Measurements from ENCODE around the gene RITA1. TPM values are rescaled to one million over a fixed set of nuclear protein-coding genes. Genes with fewer than 3 reads are reported as not detected.

RITA1 gene
- total RNA-seq, 4 donors from 2014 or later = 14.7 to 21.7 (median 16.9) TPM

- Histone ChIP-seq H3K27ac (no peak overlapping the region), H3K9me3 (no peaks in the 10 kb centered on the region), H3K4me1 (peaks cover 17% of the 10 kb centered on the region), H3K36me3 (no peaks in the 10 kb centered on the region), H3K4me3 (no peak overlapping the region), H3K27me3 (no peaks in the 10 kb centered on the region)
- TF ChIP-seq EP300 (IDR thresholded peaks at IDR 0.05) (no peak), CTCF (IDR thresholded peaks at IDR 0.05) (no peak)
- DNase-seq (ENCODE audit: low spot score in 2 of 2) = no peak
- 86% methylated on average over 8 of the region's 8 CpGs for WGBS
Measured at GRCh38 chr12:113143959-113144358, 41.6 kb upstream of the RITA1 start.

- Histone ChIP-seq H3K27ac (no peak overlapping the region), H3K36me3 (no peaks in the 10 kb centered on the region), H3K9me3 (no peaks in the 10 kb centered on the region), H3K4me3 (no peak overlapping the region), H3K27me3 (no peaks in the 10 kb centered on the region), H3K4me1 (peaks cover 24% of the 10 kb centered on the region)
- 78% methylated on average over 5 of the region's 5 CpGs for WGBS
- no peak for DNase-seq (ENCODE audit: low spot score in 2 of 2)
- TF ChIP-seq EP300 (IDR thresholded peaks at IDR 0.05) = no peak
- TF ChIP-seq POLR2A (IDR thresholded peaks at IDR 0.05) = no peak
- TF ChIP-seq CTCF (IDR thresholded peaks at IDR 0.05) = no peak
- TF ChIP-seq POLR2AphosphoS5 (IDR thresholded peaks at IDR 0.05) = no peak
Measured at GRCh38 chr12:113144806-113145205, 40.7 kb upstream of the RITA1 start.

GRCh38 chr12:113145720-113146551, 39.6 kb upstream of the RITA1 start:
- peaks cover 29% of the 10 kb centered on the region for H3K4me1 ChIP-seq
- WGBS = 75% methylated on average over 12 of the region's 12 CpGs
- H3K27me3 ChIP-seq = peaks cover 4% of the 10 kb centered on the region
- DNase-seq (ENCODE audit: low spot score in 2 of 2) = no peak
- no peaks in the 10 kb centered on the region for H3K36me3 ChIP-seq
- TF ChIP-seq EP300 (IDR thresholded peaks at IDR 0.05) = no peak
- no peak for TF ChIP-seq POLR2AphosphoS5 (IDR thresholded peaks at IDR 0.05)
- TF ChIP-seq CTCF (IDR thresholded peaks at IDR 0.05) = no peak
- no peak for TF ChIP-seq POLR2A (IDR thresholded peaks at IDR 0.05)
- no peak overlapping the region for H3K27ac ChIP-seq
- no peaks in the 10 kb centered on the region for H3K9me3 ChIP-seq
- H3K4me3 ChIP-seq = no peak overlapping the region

GRCh38 chr12:113146999-113147398, 38.5 kb upstream of the RITA1 start:
- no peaks in the 10 kb centered on the region for H3K9me3 ChIP-seq
- peaks cover 20% of the 10 kb centered on the region for H3K4me1 ChIP-seq
- H3K36me3 ChIP-seq = no peaks in the 10 kb centered on the region
- WGBS = 90% methylated on average over 2 of the region's 2 CpGs
- no peak for DNase-seq (ENCODE audit: low spot score in 2 of 2)
- TF ChIP-seq POLR2AphosphoS5 (IDR thresholded peaks at IDR 0.05) = no peak
- no peak for TF ChIP-seq CTCF (IDR thresholded peaks at IDR 0.05)
- no peak for TF ChIP-seq POLR2A (IDR thresholded peaks at IDR 0.05)
- TF ChIP-seq EP300 (IDR thresholded peaks at IDR 0.05) = no peak
- peaks cover 12% of the 10 kb centered on the region for H3K27me3 ChIP-seq
- H3K4me3 ChIP-seq = no peak overlapping the region
- no peak overlapping the region for H3K27ac ChIP-seq

- 15% methylated on average over 16 of the region's 22 CpGs for WGBS
Measured at GRCh38 chr12:113149361-113150150, 36.0 kb upstream of the RITA1 start, which contains the start of gene CFAP73. CFAP73 (plus strand) TSS chr12:113149724; CDS start chr12:113149858, 134 bp downstream.

More at GRCh38 chr12:113149361-113150150, 36.0 kb upstream of the RITA1 start, which contains the start of gene CFAP73:
- DNase-seq (ENCODE audit: low spot score in 2 of 2) = peak in 1 of 2 donors; percentile 78
- Histone ChIP-seq H3K27ac (peak within 1 kb of the TSS; percentile 53), H3K9me3 (no peaks in the 10 kb centered on the region), H3K4me1 (peaks cover 31% of the 10 kb centered on the region), H3K27me3 (peaks cover 25% of the 10 kb centered on the region), H3K36me3 (no peaks in the 10 kb centered on the region), H3K4me3 (no peak within 1 kb of the TSS)
- no peak for TF ChIP-seq POLR2A (IDR thresholded peaks at IDR 0.05)
- no peak for TF ChIP-seq CTCF (IDR thresholded peaks at IDR 0.05)
- TF ChIP-seq POLR2AphosphoS5 (IDR thresholded peaks at IDR 0.05) = no peak

Measured in suprapubic skin (tissue), 4 donors.